Brain microvascular endothelial cell (primary cell): ENCODE results near the gene MARK3.

Source experiments
- DNase-seq: peaks from one replicate; pipeline ENCODE4 v3.0.0-alpha.2; 2020
- H3K27ac ChIP-seq: fragments of 250-450 bp; sonication (Bioruptor Pico); 2 replicates; pipeline ENCODE4 v1.5.1; 2020; ENCODE audit warnings: mild to moderate bottlenecking, moderate library complexity
- H3K27me3 ChIP-seq: fragments of 250-450 bp; sonication (Bioruptor Pico); replicated peaks from 2 replicates; pipeline ENCODE4 v1.5.1; 2020; ENCODE audit warnings: mild to moderate bottlenecking
- H3K36me3 ChIP-seq: fragments of 250-450 bp; sonication (Bioruptor Pico); replicated peaks from 2 replicates; pipeline ENCODE4 v1.5.1; 2020; ENCODE audit warnings: mild to moderate bottlenecking
- H3K4me3 ChIP-seq: 2 replicates; pipeline ENCODE4 v1.5.1; 2011; ENCODE audit warnings: low read depth, mild to moderate bottlenecking, control low read depth, low read length, moderate library complexity
- CTCF ChIP-seq: IDR thresholded peaks from 2 replicates; pipeline ENCODE4 v1.5.1; 2011; ENCODE audit warnings: low read depth, mild to moderate bottlenecking, moderate library complexity, low read length, control low read depth, inconsistent platforms; ENCODE audit errors: missing control alignments
- in situ Hi-C: cut with HindIII; loops from 2 replicates; pipeline ENCODE4 v1.10.0; 2017; ENCODE audit warnings: low sequenced_read_pairs, low pct_ligation_motif_present

MARK3 gene

GRCh38 chr14:103529383-103530365 lies 144.5 kb downstream of the MARK3 start:
- peak overlapping the region; percentile 73 for H3K27ac ChIP-seq
- no peak for DNase-seq
- no peaks in the 10 kb centered on the region for H3K27me3 ChIP-seq
- in situ Hi-C loops: no loop called here
- H3K4me3 ChIP-seq: peak overlapping the region; percentile 86
- no peak for TF ChIP-seq CTCF
- H3K36me3 ChIP-seq: peaks cover 5% of the 10 kb centered on the region

GRCh38 chr14:103530390-103530789 lies 145.2 kb downstream of the MARK3 start:
- in situ Hi-C loops: no loop called here
- no peak overlapping the region for H3K4me3 ChIP-seq

GRCh38 chr14:103530831-103531230 lies 145.6 kb downstream of the MARK3 start:
- TF ChIP-seq CTCF: no peak
- in situ Hi-C loops: no loop called here
- H3K36me3 ChIP-seq: peaks cover 7% of the 10 kb centered on the region
- no peaks in the 10 kb centered on the region for H3K27me3 ChIP-seq
- no peak for DNase-seq
- H3K27ac ChIP-seq: no peak overlapping the region
- H3K4me3 ChIP-seq: no peak overlapping the region

More at GRCh38 chr14:103530390-103530789, 145.2 kb downstream of the MARK3 start:
- no peaks in the 10 kb centered on the region for H3K27me3 ChIP-seq
- DNase-seq: no peak
- no peak overlapping the region for H3K27ac ChIP-seq
- TF ChIP-seq CTCF: no peak
- H3K36me3 ChIP-seq: peaks cover 6% of the 10 kb centered on the region

GRCh38 chr14:103531421-103532215 lies 146.4 kb downstream of the MARK3 start:
- DNase-seq: no peak
- no peaks in the 10 kb centered on the region for H3K27me3 ChIP-seq
- H3K27ac ChIP-seq: no peak overlapping the region
- in situ Hi-C loops: no loop called here
- TF ChIP-seq CTCF: no peak
- no peak overlapping the region for H3K4me3 ChIP-seq
- peaks cover 7% of the 10 kb centered on the region for H3K36me3 ChIP-seq

GRCh38 chr14:103532216-103533136 lies 147.3 kb downstream of the MARK3 start:
- Histone ChIP-seq H3K4me3 (no peak overlapping the region), H3K36me3 (peaks cover 7% of the 10 kb centered on the region), H3K27ac (no peak overlapping the region), H3K27me3 (no peaks in the 10 kb centered on the region)
- no peak for TF ChIP-seq CTCF
- in situ Hi-C loops: no loop called here
- DNase-seq: no peak
